H9 (cell line): ENCODE measurements around the gene LRRC8B. TPM values are rescaled to one million over a fixed set of nuclear protein-coding genes. Genes with fewer than 3 reads are reported as not detected.

ENCODE experiments used
- DNase-seq: peaks from one replicate; pipeline ENCODE4 v3.0.0-alpha.2; 2017
- H2AFZ ChIP-seq: one replicate; pipeline ENCODE4 v1.6.1; 2013; ENCODE audit warnings: mild to moderate bottlenecking, low read length, control low read depth, moderate library complexity
- H2AK5ac ChIP-seq: 2 replicates; pipeline ENCODE4 v1.6.1; 2013; ENCODE audit warnings: low read length, control low read depth, mixed read lengths; ENCODE audit not compliant: insufficient read length
- H2BK120ac ChIP-seq: one replicate; pipeline ENCODE4 v1.6.1; 2013; ENCODE audit warnings: low read depth, mild to moderate bottlenecking, low read length, control low read depth, inconsistent platforms; ENCODE audit not compliant: poor library complexity, severe bottlenecking
- H2BK12ac ChIP-seq: 2 replicates; pipeline ENCODE4 v1.6.1; 2013; ENCODE audit warnings: low read length, control low read depth, mixed read lengths, low read depth; ENCODE audit not compliant: insufficient read length
- H2BK15ac ChIP-seq: 2 replicates; pipeline ENCODE4 v1.6.1; 2013; ENCODE audit warnings: low read depth, low read length, control low read depth
- H2BK20ac ChIP-seq: one replicate; pipeline ENCODE4 v1.6.1; 2013; ENCODE audit warnings: low read depth, mild to moderate bottlenecking, low read length, control low read depth, inconsistent platforms; ENCODE audit not compliant: poor library complexity, severe bottlenecking
- H2BK5ac ChIP-seq: 2 replicates; pipeline ENCODE4 v1.6.1; 2013; ENCODE audit warnings: low read length, control low read depth, mixed read lengths; ENCODE audit not compliant: insufficient read length
- H3K14ac ChIP-seq: 2 replicates; pipeline ENCODE4 v1.6.1; 2013; ENCODE audit warnings: low read length, control low read depth; ENCODE audit not compliant: insufficient read depth
- H3K18ac ChIP-seq: 2 replicates; pipeline ENCODE4 v1.6.1; 2013; ENCODE audit warnings: low read depth, mild to moderate bottlenecking, mixed read lengths, low read length, control low read depth; ENCODE audit not compliant: insufficient read length
- H3K23ac ChIP-seq: 2 replicates; pipeline ENCODE4 v1.6.1; 2013; ENCODE audit warnings: low read length, control low read depth, mixed read lengths, low read depth; ENCODE audit not compliant: insufficient read length
- H3K23me2 ChIP-seq: 2 replicates; pipeline ENCODE4 v1.6.1; 2013; ENCODE audit warnings: low read depth, mild to moderate bottlenecking, mixed read lengths, low read length, control low read depth; ENCODE audit not compliant: insufficient read length, poor library complexity, severe bottlenecking
- H3K27ac ChIP-seq: 2 replicates; pipeline ENCODE4 v1.5.1; 2013; ENCODE audit warnings: low read length, control low read depth, mixed read lengths, low read depth; ENCODE audit not compliant: insufficient read length
- H3K27me3 ChIP-seq: 2 replicates; pipeline ENCODE4 v1.6.1; 2013; ENCODE audit warnings: low read length, control low read depth, inconsistent platforms; ENCODE audit not compliant: insufficient read depth
- H3K4ac ChIP-seq: 2 replicates; pipeline ENCODE4 v1.6.1; 2013; ENCODE audit warnings: low read depth, mild to moderate bottlenecking, control low read depth, inconsistent platforms, low read length, moderate library complexity
- H3K4me1 ChIP-seq: 2 replicates; pipeline ENCODE4 v1.6.1; 2013; ENCODE audit warnings: low read length, control low read depth, inconsistent platforms; ENCODE audit not compliant: insufficient read depth
- H3K4me2 ChIP-seq: 2 replicates; pipeline ENCODE4 v1.6.1; 2013; ENCODE audit warnings: low read length, control low read depth, mixed read lengths; ENCODE audit not compliant: insufficient read length, insufficient read depth
- H3K56ac ChIP-seq: 2 replicates; pipeline ENCODE4 v1.6.1; 2013; ENCODE audit warnings: low read depth, mild to moderate bottlenecking, mixed read lengths, low read length, control low read depth; ENCODE audit not compliant: insufficient read length
- H3K79me1 ChIP-seq: 2 replicates; pipeline ENCODE4 v1.6.1; 2013; ENCODE audit warnings: low read depth, mild to moderate bottlenecking, moderate library complexity, low read length, control low read depth, inconsistent platforms; ENCODE audit not compliant: insufficient read depth, poor library complexity, severe bottlenecking
- H3K79me2 ChIP-seq: 2 replicates; pipeline ENCODE4 v1.6.1; 2013; ENCODE audit warnings: low read length, control low read depth, inconsistent platforms; ENCODE audit not compliant: insufficient read depth
- H3K9ac ChIP-seq: 2 replicates; pipeline ENCODE4 v1.6.1; 2013; ENCODE audit warnings: low read length, control low read depth, mixed read lengths; ENCODE audit not compliant: insufficient read length; ENCODE audit errors: extremely low read depth
- H3K9me3 ChIP-seq: one replicate; pipeline ENCODE4 v1.6.1; 2013; ENCODE audit warnings: low read depth, low read length, inconsistent platforms; ENCODE audit not compliant: control insufficient read depth
- H3T11ph ChIP-seq: one replicate; pipeline ENCODE4 v1.6.1; 2013; ENCODE audit warnings: mild to moderate bottlenecking, low read length, control low read depth, inconsistent platforms
- H4K20me1 ChIP-seq: one replicate; pipeline ENCODE4 v1.6.1; 2013; ENCODE audit not compliant: control insufficient read depth, insufficient read length, insufficient read depth
- H4K5ac ChIP-seq: 2 replicates; pipeline ENCODE4 v1.6.1; 2013; ENCODE audit warnings: low read depth, mild to moderate bottlenecking, mixed read lengths, low read length, control low read depth; ENCODE audit not compliant: insufficient read length
- H4K8ac ChIP-seq: replicated peaks from 2 replicates; pipeline ENCODE4 v1.6.1; 2013; ENCODE audit warnings: low read length, control low read depth, mixed read lengths, low read depth; ENCODE audit not compliant: insufficient read length
- H4K91ac ChIP-seq: 2 replicates; pipeline ENCODE4 v1.6.1; 2013; ENCODE audit warnings: low read depth, mild to moderate bottlenecking, moderate library complexity, mixed read lengths, low read length, control low read depth; ENCODE audit not compliant: insufficient read length
- H3K27ac Mint-ChIP-seq, 3 experiments: 2 replicates in 2 of 3; 3 replicates in 1 of 3; pipeline ENCODE4 v1.8.0; 2020 to 2021; ENCODE audit warnings: mixed read lengths in 3 of 3, mild to moderate bottlenecking in 1 of 3, moderate library complexity in 1 of 3
- H3K27me3 Mint-ChIP-seq: 2 replicates; pipeline ENCODE4 v1.8.0; 2021; ENCODE audit warnings: low read depth, mild to moderate bottlenecking, moderate library complexity, mixed read lengths
- H3K36me3 Mint-ChIP-seq, 3 experiments: 2 replicates in 2 of 3; 3 replicates in 1 of 3; pipeline ENCODE4 v1.8.0; 2020 to 2021; ENCODE audit warnings: low read depth in 3 of 3, mixed read lengths in 3 of 3; ENCODE audit not compliant: insufficient read depth in 1 of 3
- H3K4me1 Mint-ChIP-seq, 2 experiments: 2 replicates each; pipeline ENCODE4 v1.8.0; 2020; ENCODE audit warnings: mixed read lengths in 2 of 2
- H3K4me3 Mint-ChIP-seq, 2 experiments: 2 replicates in 1 of 2; 3 replicates in 1 of 2; pipeline ENCODE4 v1.8.0; 2020 to 2021; ENCODE audit warnings: mild to moderate bottlenecking in 2 of 2, mixed read lengths in 2 of 2, moderate library complexity in 1 of 2
- H3K9me3 Mint-ChIP-seq, 2 experiments: 2 replicates in 1 of 2; 3 replicates in 1 of 2; pipeline ENCODE4 v1.8.0; 2020; ENCODE audit warnings: mild to moderate bottlenecking in 2 of 2, mixed read lengths in 2 of 2, moderate library complexity in 1 of 2
- CTCF ChIP-seq: fragments of 200-600 bp; sonication (generic); conservative IDR thresholded peaks from 3 replicates; pipeline ENCODE4 v1.8.0; 2021; ENCODE audit warnings: antibody characterized with exemption, mild to moderate bottlenecking
- WGBS: extraction: QIAGEN DNeasy Blood & Tissue Kit; methylation state at CpG from one replicate; pipeline ENCODE4 v1.1.7; 2013; ENCODE audit warnings: missing lambda C conversion rate, low lambda C conversion rate, mixed read lengths; ENCODE audit not compliant: insufficient read length; ENCODE audit errors: extremely low coverage; 5-methylcytosine and 5-hydroxymethylcytosine counted together
- total RNA-seq: library from RNA; stranded (reverse); gene quantifications from 2 replicates; pipeline ENCODE4 v1.2.1, GENCODE V29; 2021

Gene LRRC8B
- total RNA-seq, 1 experiment from 2014 or later: 33.2 TPM

- no peaks in the 10 kb centered on the region for H3K4me1 ChIP-seq
- H3K27ac ChIP-seq: no peak overlapping the region
- no peaks in the 10 kb centered on the region for H3K23me2 ChIP-seq
- H2BK12ac ChIP-seq: no peak overlapping the region
- H3K9me3 Mint-ChIP-seq: no peaks in the 10 kb centered on the region
- no peaks in the 10 kb centered on the region; a peak in 1 of 7 replicates for H3K36me3 Mint-ChIP-seq
- H3K4ac ChIP-seq: no peak overlapping the region
- no peak overlapping the region for H4K91ac ChIP-seq
- no peak overlapping the region for H2BK15ac ChIP-seq
- H3K56ac ChIP-seq: no peak overlapping the region
- H2BK20ac ChIP-seq: no peak overlapping the region
- no peak overlapping the region for H3K18ac ChIP-seq
- no peaks in the 10 kb centered on the region for H4K20me1 ChIP-seq
- H3T11ph ChIP-seq: no peak overlapping the region
- H3K4me1 Mint-ChIP-seq: peaks cover 7 to 12% of the 10 kb centered on the region in 2 experiments
- H3K23ac ChIP-seq: no peak overlapping the region
- no peaks in the 10 kb centered on the region for H3K27me3 Mint-ChIP-seq
- no peak for TF ChIP-seq CTCF
- no peak overlapping the region for H4K8ac ChIP-seq
- no peak for DNase-seq
- no peaks in the 10 kb centered on the region for H3K27me3 ChIP-seq
- H3K9me3 ChIP-seq: no peaks in the 10 kb centered on the region
- H2BK5ac ChIP-seq: no peak overlapping the region
- H3K79me2 ChIP-seq: no peaks in the 10 kb centered on the region
- H2AFZ ChIP-seq: no peak overlapping the region
- H3K14ac ChIP-seq: no peak overlapping the region
- H2BK120ac ChIP-seq: no peak overlapping the region
- H3K4me2 ChIP-seq: no peak overlapping the region
- H4K5ac ChIP-seq: no peak overlapping the region
- no peak overlapping the region for H3K9ac ChIP-seq
- 0 out of 7 replicates have a peak overlapping the region, but pooled peaks of 1 of the 3 experiments have one; percentile 17 for H3K27ac Mint-ChIP-seq
- no peak overlapping the region for H3K4me3 Mint-ChIP-seq
- no peaks in the 10 kb centered on the region for H3K79me1 ChIP-seq
- H2AK5ac ChIP-seq: no peak overlapping the region
- no CpG with 5 or more reads among the region's 5 CpGs for WGBS
These were observed 83.1 kb downstream of the LRRC8B start for GRCh38 chr1:89607586-89608318.
